LNCAP (cell line): ENCODE data around the gene ID1.

Experiments
- CTCF ChIP-seq: fragments of 450-650 bp; IDR thresholded peaks from 2 replicates; pipeline ENCODE4 v1.5.1; 2017; ENCODE audit warnings: mild to moderate bottlenecking

Gene ID1

GRCh38 chr20:31570021-31570463, 35.0 kb upstream of the ID1 start:
- TF ChIP-seq CTCF = no peak

DNA sequence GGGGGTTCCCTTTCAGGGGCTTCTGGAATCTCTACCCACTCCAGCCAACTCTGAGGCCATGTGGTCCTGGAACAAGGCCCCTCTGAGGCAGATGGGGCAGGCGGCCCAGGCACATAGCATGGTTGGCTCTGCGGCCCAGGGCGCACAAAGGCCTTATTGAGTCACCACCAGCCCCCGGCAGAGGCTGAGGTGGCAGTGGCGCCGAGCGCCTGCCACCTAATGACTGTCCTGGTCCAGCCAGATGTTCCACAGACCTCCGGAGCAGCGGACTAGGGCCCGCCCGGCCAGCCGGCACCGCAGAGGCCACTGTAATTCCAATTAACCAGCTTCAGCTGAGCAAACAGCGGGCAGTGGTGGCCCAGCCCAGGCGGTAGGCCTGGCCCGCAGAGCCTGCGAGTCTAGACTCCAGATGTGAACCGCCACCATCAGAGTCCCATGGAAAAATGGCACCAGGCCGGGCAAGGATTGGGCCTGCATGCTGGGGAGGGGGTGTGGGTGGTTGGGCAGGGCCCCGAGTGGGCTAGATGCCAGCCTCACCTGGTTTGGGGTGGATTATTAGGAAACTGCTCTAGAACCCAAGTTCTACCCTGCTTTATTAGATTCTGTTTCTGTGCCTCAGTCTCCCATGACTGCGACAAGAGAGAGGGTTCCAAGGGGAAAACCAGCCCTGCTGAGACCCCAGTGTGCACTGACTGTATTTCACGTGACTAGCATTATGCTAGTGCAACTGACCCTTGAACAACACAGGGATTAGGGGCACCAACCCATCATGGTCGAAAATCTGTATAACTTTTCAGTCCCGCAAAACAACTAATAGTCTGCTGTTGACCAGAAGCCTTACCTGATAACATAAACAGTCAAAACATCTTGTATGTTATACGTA, 34.1 kb upstream of the ID1 start:
- no peak for TF ChIP-seq CTCF

GRCh38 chr20:31572042-31572700, 32.9 kb upstream of the ID1 start:
- TF ChIP-seq CTCF = no peak

GRCh38 chr20:31572701-31573554, 32.2 kb upstream of the ID1 start:
- TF ChIP-seq CTCF = no peak

- no peak for TF ChIP-seq CTCF
Measured at GRCh38 chr20:31573555-31574321, 31.4 kb upstream of the ID1 start.

GRCh38 chr20:31576751-31577150, 28.3 kb upstream of the ID1 start:
- no peak for TF ChIP-seq CTCF

DNA sequence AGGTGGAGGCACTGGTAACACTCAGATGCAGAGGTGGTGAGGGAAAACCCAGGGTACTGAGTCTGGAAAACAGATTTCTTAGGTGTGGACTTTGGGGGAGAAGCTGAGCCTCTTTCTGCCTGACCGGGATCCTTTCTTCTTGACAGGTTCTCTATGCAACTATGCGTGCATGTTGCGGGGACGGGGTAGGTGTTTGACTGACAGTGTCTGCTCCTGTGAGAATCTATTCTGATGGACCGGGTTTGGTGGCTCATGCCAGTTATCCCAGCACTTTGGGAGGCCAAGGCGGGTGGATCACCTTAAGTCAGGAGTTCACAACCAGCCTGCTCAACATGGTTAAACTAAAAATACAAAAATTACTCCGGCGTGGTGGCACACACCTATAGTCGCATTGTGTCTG, 27.9 kb upstream of the ID1 start:
- no peak for TF ChIP-seq CTCF
